ENCODE data around the gene IFT81.

DNA sequence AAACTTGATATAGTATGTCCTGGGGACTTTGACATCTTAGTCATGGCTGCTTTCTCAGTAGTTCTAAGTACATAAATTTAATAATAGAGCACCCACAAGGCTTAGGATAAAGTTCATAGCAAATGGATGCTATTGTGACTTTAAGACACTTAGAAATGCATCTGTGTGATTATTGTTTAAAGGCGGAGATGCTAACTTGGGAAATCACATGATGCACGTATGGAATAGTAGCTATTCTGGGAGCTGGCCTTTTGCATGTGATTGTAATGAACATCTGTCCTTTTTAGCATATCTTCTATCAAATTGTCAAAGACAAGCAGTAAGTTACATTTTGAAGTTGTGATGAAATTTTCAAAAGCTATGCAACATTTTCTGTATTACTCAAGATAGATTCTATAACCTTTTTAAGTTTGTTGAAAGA lies 110.2 kb downstream of the IFT81 start:
- TF ChIP-seq, protein P1, sequence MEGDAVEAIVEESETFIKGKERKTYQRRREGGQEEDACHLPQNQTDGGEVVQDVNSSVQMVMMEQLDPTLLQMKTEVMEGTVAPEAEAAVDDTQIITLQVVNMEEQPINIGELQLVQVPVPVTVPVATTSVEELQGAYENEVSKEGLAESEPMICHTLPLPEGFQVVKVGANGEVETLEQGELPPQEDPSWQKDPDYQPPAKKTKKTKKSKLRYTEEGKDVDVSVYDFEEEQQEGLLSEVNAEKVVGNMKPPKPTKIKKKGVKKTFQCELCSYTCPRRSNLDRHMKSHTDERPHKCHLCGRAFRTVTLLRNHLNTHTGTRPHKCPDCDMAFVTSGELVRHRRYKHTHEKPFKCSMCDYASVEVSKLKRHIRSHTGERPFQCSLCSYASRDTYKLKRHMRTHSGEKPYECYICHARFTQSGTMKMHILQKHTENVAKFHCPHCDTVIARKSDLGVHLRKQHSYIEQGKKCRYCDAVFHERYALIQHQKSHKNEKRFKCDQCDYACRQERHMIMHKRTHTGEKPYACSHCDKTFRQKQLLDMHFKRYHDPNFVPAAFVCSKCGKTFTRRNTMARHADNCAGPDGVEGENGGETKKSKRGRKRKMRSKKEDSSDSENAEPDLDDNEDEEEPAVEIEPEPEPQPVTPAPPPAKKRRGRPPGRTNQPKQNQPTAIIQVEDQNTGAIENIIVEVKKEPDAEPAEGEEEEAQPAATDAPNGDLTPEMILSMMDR (IDR thresholded peaks at IDR 0.05): no peak
- TF ChIP-seq POLR2A (IDR thresholded peaks at IDR 0.05): no peak
